Gastrocnemius medialis (tissue), 4 donors: ENCODE data around the gene PPP2R2C.

Source experiments
- CTCF ChIP-seq, 5 experiments: fragments of 450-650 bp in 3 of 5; fragments of 200-600 bp in 2 of 5; sonication (generic) in 2 of 5; IDR thresholded peaks in 4 of 5; conservative IDR thresholded peaks in 1 of 5; 1 replicate in 4 of 5; 2 replicates in 1 of 5; pipeline ENCODE4 v1.5.1; 2016 to 2019; ENCODE audit warnings: antibody characterized with exemption in 5 of 5, mild to moderate bottlenecking in 3 of 5, moderate library complexity in 3 of 5
- POLR2A ChIP-seq, 2 donors: fragments of 450-650 bp; IDR thresholded peaks; one replicate each; pipeline ENCODE4 v1.6.1; 2017; ENCODE audit warnings: antibody characterized with exemption in 2 of 2, mild to moderate bottlenecking in 2 of 2, moderate library complexity in 2 of 2

GRCh38 chr4:6366581-6366980, 105.8 kb downstream of the PPP2R2C start:
- TF ChIP-seq CTCF (IDR thresholded peaks at IDR 0.05 in 4 of 5, conservative IDR thresholded peaks at IDR 0.05 in 1 of 5) (no peak), POLR2A (IDR thresholded peaks at IDR 0.05) (no peak)
